ENCODE data around the gene KCTD10.

The KCTD10 gene, protein sequence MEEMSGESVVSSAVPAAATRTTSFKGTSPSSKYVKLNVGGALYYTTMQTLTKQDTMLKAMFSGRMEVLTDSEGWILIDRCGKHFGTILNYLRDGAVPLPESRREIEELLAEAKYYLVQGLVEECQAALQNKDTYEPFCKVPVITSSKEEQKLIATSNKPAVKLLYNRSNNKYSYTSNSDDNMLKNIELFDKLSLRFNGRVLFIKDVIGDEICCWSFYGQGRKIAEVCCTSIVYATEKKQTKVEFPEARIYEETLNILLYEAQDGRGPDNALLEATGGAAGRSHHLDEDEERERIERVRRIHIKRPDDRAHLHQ

DNA sequence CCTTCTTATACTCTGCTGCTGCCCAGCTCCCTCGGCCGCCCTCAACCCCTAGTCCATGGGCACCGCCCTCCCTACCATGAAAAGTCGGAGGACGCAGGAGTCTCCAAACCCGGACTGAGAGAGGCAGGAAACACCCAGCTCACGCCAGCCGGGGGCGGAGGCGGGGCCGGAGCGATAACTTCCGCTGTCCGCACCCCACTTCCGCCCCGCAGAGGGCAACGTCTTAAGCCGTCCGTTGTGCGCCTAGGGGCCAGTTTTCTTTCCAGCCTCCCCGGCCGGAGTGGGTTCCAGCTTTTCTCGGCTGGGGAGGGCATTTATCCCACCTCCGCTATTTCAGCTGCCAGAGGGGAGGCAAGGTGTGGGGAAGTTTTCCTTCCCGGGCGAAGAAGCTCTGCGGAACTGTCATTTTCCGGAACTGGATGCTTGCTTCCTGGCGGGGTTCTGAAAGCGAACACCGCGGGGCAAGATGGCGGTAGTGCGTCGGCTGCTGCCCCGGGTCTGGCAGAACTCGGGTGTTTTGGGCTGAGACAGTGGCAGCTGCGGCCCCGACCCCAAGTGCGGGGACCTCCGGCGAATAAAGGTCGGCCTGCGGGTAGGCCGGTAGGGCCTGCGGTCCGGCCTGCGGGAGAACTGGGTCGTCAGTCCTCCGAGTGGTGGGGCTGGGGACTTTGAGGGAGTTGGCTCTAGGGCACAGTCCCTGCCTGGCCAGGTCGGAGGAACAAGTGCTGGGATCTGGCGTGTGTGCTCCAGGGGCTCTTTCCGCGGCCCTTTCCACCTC lies at the start of gene KCTD10, which contains the start of gene UBE3B:
KCTD10 (minus strand) TSS at position 116 of the 778 bp plus-strand sequence; CDS start at position 78, 38 bp downstream.
UBE3B (plus strand) TSS at position 450 of the 778 bp plus-strand sequence. CDS start 5,918 bp downstream, outside the sequence.
- H3K4me1 ChIP-seq (ENCODE audit: insufficient read depth, low read length): peaks cover 24% of the 10 kb centered on the region
- H2AFZ ChIP-seq (ENCODE audit: low read depth, low read length): peak within 1 kb of the TSS; percentile 66
- no peaks in the 10 kb centered on the region for H3K9me3 ChIP-seq (ENCODE audit: low read length)
- no peaks in the 10 kb centered on the region for H3K27me3 ChIP-seq (ENCODE audit: insufficient read depth, low read length)
- peaks cover 8% of the 10 kb centered on the region for H3K36me3 ChIP-seq (ENCODE audit: insufficient read depth, low read length)
- peak within 1 kb of the TSS; percentile 99 for H3K4me3 ChIP-seq (ENCODE audit: low read length)

DNA sequence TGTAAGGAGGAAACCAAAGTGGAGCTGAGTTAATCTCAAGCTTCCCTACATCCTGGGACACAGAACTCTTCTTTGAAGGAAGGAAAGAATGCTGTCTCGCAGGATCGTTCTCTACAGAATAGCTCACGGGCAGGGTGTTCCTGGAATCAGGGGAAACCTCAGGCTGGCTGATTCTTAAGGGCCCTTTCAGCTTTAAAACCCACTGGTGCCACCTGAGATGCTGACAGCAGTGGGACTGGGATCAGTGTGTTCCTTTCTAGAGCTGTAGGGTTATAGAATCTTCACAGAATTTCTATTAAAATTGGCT lies 48.1 kb upstream of the KCTD10 start:
- H3K4me3 ChIP-seq (ENCODE audit: low read length): no peak overlapping the region
- peaks cover 7% of the 10 kb centered on the region for H3K4me1 ChIP-seq (ENCODE audit: insufficient read depth, low read length)
- no peak overlapping the region for H2AFZ ChIP-seq (ENCODE audit: low read depth, low read length)
- no peaks in the 10 kb centered on the region for H3K9me3 ChIP-seq (ENCODE audit: low read length)
- H3K27me3 ChIP-seq (ENCODE audit: insufficient read depth, low read length): no peaks in the 10 kb centered on the region
- peaks cover 57% of the 10 kb centered on the region for H3K36me3 ChIP-seq (ENCODE audit: insufficient read depth, low read length)

DNA sequence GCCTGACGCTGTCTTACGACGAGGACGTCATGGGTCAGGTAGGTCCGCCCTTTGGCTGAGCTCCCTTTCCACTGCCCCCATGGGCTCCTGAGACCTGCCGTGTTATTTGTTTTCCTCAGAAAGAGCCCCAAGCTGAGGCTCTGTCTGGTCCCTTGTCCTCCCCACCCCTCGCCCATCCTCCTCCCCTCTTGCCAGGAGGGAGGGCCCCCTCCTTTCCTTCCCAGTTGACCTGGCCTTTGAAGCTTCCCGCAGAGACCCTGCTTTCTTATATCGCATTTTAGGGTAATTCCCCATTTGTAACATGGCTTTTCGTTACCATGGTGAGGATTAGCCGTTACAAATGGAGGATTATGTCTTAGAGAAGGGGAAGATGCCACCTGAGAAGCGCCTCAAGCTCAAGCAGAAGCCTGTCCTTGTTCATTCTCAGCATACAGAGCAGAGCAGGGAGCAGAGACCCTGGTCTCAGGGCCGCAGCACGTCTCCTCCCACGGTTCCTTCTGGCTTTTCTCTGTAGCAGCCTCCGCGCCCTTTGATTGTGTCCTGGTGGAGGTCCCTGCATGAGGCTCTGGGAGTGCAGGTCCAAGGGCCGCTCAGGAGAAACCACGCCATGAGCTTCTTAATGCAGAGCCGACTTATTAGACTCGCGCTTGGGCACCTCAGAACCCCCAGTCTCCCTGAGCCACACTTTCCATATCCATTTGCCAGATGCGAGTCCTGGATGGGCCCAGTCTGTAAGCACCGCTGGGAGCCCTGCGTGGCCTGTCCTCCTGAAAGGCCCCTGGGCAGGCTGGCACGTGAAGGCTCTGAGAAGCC lies 47.6 kb upstream of the KCTD10 start:
- peaks cover 56% of the 10 kb centered on the region for H3K36me3 ChIP-seq (ENCODE audit: insufficient read depth, low read length)
- peaks cover 7% of the 10 kb centered on the region for H3K4me1 ChIP-seq (ENCODE audit: insufficient read depth, low read length)
- no peak overlapping the region for H3K4me3 ChIP-seq (ENCODE audit: low read length)
- H3K27me3 ChIP-seq (ENCODE audit: insufficient read depth, low read length): no peaks in the 10 kb centered on the region
- H2AFZ ChIP-seq (ENCODE audit: low read depth, low read length): no peak overlapping the region
- no peaks in the 10 kb centered on the region for H3K9me3 ChIP-seq (ENCODE audit: low read length)

DNA sequence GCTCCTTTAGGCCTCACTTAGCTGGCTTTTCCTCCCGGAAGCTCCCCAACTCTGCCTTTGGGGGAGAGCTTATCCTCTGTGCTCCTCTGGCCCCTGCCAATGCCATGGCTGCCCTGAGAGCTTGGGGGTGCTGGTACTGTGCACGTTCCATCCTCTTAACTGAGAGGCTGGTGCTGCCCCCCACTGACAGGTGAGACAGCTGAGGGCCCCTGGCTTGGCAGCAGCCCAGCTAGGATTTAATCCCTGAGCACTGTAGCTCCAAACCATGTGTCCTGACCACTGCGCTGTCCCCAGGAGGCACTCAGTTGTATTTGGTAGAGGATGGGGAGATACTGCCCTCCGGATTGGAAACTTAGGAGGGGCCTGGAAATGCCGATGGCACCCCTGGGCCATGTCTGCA lies 46.4 kb upstream of the KCTD10 start:
- peaks cover 62% of the 10 kb centered on the region for H3K36me3 ChIP-seq (ENCODE audit: insufficient read depth, low read length)
- H2AFZ ChIP-seq (ENCODE audit: low read depth, low read length): no peak overlapping the region
- peaks cover 7% of the 10 kb centered on the region for H3K4me1 ChIP-seq (ENCODE audit: insufficient read depth, low read length)
- no peaks in the 10 kb centered on the region for H3K9me3 ChIP-seq (ENCODE audit: low read length)
- H3K27me3 ChIP-seq (ENCODE audit: insufficient read depth, low read length): no peaks in the 10 kb centered on the region
- no peak overlapping the region for H3K4me3 ChIP-seq (ENCODE audit: low read length)

DNA sequence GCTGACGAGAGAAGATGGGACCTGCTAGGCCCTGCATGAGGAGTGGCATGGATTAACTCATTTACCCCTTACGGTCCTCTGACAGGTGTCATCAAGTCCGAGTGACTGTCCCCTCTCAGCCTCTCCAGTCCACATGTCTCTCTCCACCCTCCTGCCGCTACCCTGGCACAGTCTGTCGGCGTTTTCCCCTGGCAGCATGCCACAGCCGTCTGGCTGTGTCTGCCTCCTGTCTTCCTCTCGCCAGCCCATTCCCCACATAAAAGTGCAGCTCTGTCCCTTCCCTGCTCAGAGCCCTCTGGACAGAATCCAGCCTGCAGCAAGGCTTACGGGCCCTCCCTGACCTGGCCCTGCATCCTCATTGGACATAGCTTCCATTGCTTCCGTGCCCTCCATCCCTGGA lies 46.0 kb upstream of the KCTD10 start:
- Histone ChIP-seq H3K4me3 (ENCODE audit: low read length) (no peak overlapping the region), H3K27me3 (ENCODE audit: insufficient read depth, low read length) (no peaks in the 10 kb centered on the region), H3K9me3 (ENCODE audit: low read length) (no peaks in the 10 kb centered on the region), H3K4me1 (ENCODE audit: insufficient read depth, low read length) (peaks cover 7% of the 10 kb centered on the region), H3K36me3 (ENCODE audit: insufficient read depth, low read length) (peaks cover 64% of the 10 kb centered on the region), H2AFZ (ENCODE audit: low read depth, low read length) (no peak overlapping the region)

DNA sequence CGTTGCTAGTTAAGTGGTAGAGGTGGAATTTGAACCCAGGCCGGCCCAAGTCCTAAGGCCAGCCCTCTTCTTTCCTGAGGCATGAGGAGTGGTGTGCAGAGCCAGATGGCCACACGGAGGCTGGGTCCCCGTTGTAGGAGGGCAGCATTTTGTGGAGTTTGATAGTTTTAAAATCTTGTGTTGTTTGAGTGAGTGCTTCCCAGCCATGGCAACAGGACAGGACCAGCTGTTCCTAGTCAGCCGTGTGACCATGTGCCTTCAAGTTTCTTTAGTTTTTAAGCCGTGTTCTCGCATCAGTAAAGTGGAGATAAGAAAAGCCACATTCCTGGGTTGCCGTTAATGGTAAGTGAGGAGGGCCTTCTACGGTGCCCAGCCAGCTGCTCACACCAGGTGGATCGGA lies 44.7 kb upstream of the KCTD10 start:
- no peak overlapping the region for H3K4me3 ChIP-seq (ENCODE audit: low read length)
- peaks cover 7% of the 10 kb centered on the region for H3K4me1 ChIP-seq (ENCODE audit: insufficient read depth, low read length)
- no peaks in the 10 kb centered on the region for H3K27me3 ChIP-seq (ENCODE audit: insufficient read depth, low read length)
- peaks cover 69% of the 10 kb centered on the region for H3K36me3 ChIP-seq (ENCODE audit: insufficient read depth, low read length)
- H2AFZ ChIP-seq (ENCODE audit: low read depth, low read length): no peak overlapping the region
- H3K9me3 ChIP-seq (ENCODE audit: low read length): no peaks in the 10 kb centered on the region

DNA sequence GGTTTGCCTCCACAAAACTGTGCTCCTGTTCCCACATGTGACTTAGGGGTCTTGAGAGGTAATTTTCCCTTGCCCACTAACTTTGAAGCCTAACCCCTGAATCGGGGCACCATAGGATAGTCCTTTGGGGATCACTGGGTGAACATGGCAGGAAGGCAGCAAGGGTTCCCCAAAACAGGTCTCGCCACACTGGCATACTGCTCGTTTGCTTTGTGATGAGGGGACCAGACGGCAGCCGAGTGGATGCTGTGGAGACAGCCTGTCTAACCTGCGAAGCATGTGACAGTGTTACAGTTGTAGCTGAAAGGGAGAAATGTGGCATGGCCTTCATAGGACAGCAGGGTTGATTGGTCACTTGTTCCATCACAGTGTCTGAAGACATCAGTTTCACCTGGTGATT lies 42.7 kb upstream of the KCTD10 start:
- H3K36me3 ChIP-seq (ENCODE audit: insufficient read depth, low read length): peaks cover 66% of the 10 kb centered on the region
- peaks cover 7% of the 10 kb centered on the region for H3K4me1 ChIP-seq (ENCODE audit: insufficient read depth, low read length)
- H2AFZ ChIP-seq (ENCODE audit: low read depth, low read length): no peak overlapping the region
- no peak overlapping the region for H3K4me3 ChIP-seq (ENCODE audit: low read length)
- no peaks in the 10 kb centered on the region for H3K27me3 ChIP-seq (ENCODE audit: insufficient read depth, low read length)
- no peaks in the 10 kb centered on the region for H3K9me3 ChIP-seq (ENCODE audit: low read length)

DNA sequence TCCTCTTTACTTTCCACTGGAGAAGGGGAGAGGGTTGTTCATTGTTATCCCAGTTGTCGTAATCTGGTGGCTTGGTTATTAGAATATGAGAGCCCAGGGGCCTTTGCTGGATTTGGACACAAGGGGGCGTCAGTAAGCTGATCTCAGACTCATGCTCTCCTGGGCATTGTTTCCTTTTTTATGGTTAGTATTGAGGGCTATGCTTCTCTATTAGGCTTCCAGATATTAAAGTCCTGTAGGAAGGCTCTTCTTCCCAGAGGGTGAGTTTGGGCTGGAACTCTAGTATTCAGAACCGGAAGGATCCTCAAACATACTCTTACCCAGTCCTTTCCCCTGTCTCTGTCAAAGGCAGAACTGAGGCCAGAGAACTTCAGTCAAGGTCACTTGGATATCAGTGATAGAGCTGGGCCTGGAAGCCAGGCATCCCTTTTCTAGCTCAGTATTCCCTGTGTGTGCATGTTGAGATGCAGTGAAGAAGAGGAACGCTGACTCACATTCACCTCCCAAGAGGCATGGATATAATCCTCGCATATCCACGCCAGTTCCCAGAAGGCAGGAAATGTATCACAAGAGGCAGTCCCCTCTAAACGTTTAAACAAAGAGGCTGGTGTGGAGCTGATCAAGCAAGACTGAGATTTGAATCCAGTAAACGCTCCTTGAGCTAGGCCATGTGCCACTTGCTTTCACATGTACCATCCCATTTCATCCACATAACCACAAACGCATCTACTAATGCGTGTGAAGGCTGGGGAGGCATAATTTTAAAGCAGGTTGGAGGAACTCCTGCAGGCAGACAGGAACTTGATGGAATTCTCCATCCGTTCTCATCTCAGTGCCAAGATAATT lies 41.9 kb upstream of the KCTD10 start:
- Histone ChIP-seq H3K9me3 (ENCODE audit: low read length) (no peaks in the 10 kb centered on the region), H3K4me3 (ENCODE audit: low read length) (no peak overlapping the region), H3K4me1 (ENCODE audit: insufficient read depth, low read length) (no peaks in the 10 kb centered on the region), H3K36me3 (ENCODE audit: insufficient read depth, low read length) (peaks cover 69% of the 10 kb centered on the region), H3K27me3 (ENCODE audit: insufficient read depth, low read length) (no peaks in the 10 kb centered on the region), H2AFZ (ENCODE audit: low read depth, low read length) (no peak overlapping the region)

DNA sequence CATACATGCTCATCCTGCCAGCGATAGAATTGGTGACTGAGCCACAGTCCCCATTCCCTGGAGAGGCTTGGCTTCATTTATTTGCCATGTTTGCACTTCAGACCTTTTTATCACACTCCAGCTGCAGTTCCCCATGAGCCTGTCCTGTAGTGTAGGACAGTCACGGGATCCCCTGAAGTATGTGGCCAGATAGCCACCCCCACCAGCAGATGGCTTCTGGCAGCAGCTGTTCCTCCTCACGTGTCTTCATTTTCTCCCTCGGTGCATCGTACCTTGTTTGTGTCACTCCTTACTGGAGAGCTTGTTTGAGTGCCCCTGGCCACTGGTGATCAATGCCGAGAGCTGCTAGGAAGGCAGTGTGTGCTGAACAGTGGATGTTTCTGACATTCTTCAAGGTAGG lies 40.5 kb upstream of the KCTD10 start:
- Histone ChIP-seq H2AFZ (ENCODE audit: low read depth, low read length) (no peak overlapping the region), H3K9me3 (ENCODE audit: low read length) (no peaks in the 10 kb centered on the region), H3K4me3 (ENCODE audit: low read length) (no peak overlapping the region), H3K36me3 (ENCODE audit: insufficient read depth, low read length) (peaks cover 64% of the 10 kb centered on the region), H3K27me3 (ENCODE audit: insufficient read depth, low read length) (no peaks in the 10 kb centered on the region), H3K4me1 (ENCODE audit: insufficient read depth, low read length) (no peaks in the 10 kb centered on the region)

DNA sequence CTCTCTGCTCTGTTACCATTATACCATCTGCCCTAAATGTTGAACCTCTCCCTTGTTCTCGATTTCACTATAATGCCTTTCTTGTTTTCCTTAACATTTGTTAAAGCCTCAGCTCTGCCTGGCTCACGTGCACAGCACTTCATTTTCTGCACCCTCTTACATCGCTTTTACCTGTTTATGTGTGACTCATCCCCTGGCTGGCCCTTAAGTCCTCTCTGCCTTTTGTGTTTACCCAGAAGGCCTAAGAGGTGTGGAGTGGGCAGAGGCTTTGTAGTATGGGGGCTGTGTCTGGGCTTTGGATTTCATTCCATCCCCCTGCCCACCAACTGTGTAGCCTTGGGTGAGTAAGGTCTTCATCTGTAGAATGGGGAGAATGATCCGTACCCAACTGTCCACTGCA lies 36.9 kb upstream of the KCTD10 start:
- Histone ChIP-seq H3K4me1 (ENCODE audit: insufficient read depth, low read length) (no peaks in the 10 kb centered on the region), H3K4me3 (ENCODE audit: low read length) (no peak overlapping the region), H3K9me3 (ENCODE audit: low read length) (no peaks in the 10 kb centered on the region), H3K27me3 (ENCODE audit: insufficient read depth, low read length) (no peaks in the 10 kb centered on the region), H3K36me3 (ENCODE audit: insufficient read depth, low read length) (peaks cover 65% of the 10 kb centered on the region), H2AFZ (ENCODE audit: low read depth, low read length) (no peak overlapping the region)

DNA sequence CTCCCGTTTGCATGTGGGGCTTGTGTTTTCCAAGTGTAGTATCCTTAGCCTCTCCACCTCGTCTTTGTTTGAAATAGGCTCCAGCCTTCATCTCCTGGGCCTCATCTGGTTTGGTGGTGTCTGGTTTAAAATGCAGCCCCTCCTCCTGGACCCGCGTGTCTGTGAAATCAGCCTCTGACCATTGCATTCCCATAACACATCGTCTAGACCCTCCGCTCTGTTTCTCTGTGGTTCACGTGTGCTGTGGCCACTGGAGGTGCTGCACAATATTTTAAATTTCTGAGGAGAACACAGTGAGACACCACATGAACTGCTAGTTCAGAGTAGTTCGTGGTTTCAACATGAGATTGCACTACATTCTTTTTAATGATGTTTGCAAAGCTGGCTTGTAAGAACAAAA lies 36.0 kb upstream of the KCTD10 start:
- peaks cover 72% of the 10 kb centered on the region for H3K36me3 ChIP-seq (ENCODE audit: insufficient read depth, low read length)

DNA sequence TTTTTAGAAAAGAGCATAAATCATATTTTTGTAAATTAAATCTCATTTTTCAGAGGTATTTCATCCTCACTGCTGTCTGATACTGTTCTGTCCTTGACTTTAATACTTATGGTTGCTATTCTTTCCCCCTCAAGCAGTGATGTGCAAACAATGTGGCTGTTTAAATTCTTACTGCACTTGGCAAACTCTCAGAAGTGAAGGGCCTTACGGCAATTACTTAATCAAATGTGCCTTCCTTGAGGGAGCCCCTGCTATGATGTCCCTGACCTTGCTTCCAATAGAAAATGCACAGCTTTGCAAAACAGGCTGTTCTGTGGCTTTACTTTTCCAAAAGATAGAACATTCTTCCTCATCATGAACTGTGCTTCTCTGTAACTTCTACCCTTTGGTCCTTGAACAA lies 35.5 kb upstream of the KCTD10 start:
- Histone ChIP-seq H3K36me3 (ENCODE audit: insufficient read depth, low read length) (peaks cover 72% of the 10 kb centered on the region), H3K9me3 (ENCODE audit: low read length) (no peaks in the 10 kb centered on the region), H3K4me1 (ENCODE audit: insufficient read depth, low read length) (no peaks in the 10 kb centered on the region), H3K4me3 (ENCODE audit: low read length) (no peak overlapping the region), H2AFZ (ENCODE audit: low read depth, low read length) (no peak overlapping the region), H3K27me3 (ENCODE audit: insufficient read depth, low read length) (no peaks in the 10 kb centered on the region)

More for the DNA sequence above, 36.0 kb upstream of the KCTD10 start:
- H3K27me3 ChIP-seq (ENCODE audit: insufficient read depth, low read length): no peaks in the 10 kb centered on the region
- no peak overlapping the region for H3K4me3 ChIP-seq (ENCODE audit: low read length)
- H3K4me1 ChIP-seq (ENCODE audit: insufficient read depth, low read length): no peaks in the 10 kb centered on the region
- H3K9me3 ChIP-seq (ENCODE audit: low read length): no peaks in the 10 kb centered on the region
- H2AFZ ChIP-seq (ENCODE audit: low read depth, low read length): no peak overlapping the region

Data from neuron (in vitro differentiated cells).